ENCODE data around the gene CIDEA.
"Not testable (repeated sequence)": the region's sequence is repeated elsewhere in the genome, so short reads cannot be mapped to it uniquely, and the experiment has no call there.

CIDEA gene

GRCh38 chr18:12238826-12239225 is 15.3 kb upstream of the CIDEA start:
- no peak for DNase-seq (ENCODE audit: low read depth in 2 of 2)

- DNase-seq (ENCODE audit: low read depth in 2 of 2) = no peak
Measured at GRCh38 chr18:12239431-12239830, 14.7 kb upstream of the CIDEA start.

- DNase-seq (ENCODE audit: low read depth in 2 of 2) = no peak
Measured at GRCh38 chr18:12242658-12243260, 11.4 kb upstream of the CIDEA start.

GRCh38 chr18:12243272-12243671 is 10.9 kb upstream of the CIDEA start:
- not testable (repeated sequence) for DNase-seq (ENCODE audit: low read depth in 2 of 2)

- DNase-seq (ENCODE audit: low read depth in 2 of 2) = no peak
Measured at GRCh38 chr18:12245793-12246135, 8.4 kb upstream of the CIDEA start.

GRCh38 chr18:12246849-12247808 is 7.0 kb upstream of the CIDEA start:
- DNase-seq (ENCODE audit: low read depth in 2 of 2) = no peak

- no peak for DNase-seq (ENCODE audit: low read depth in 2 of 2)
Measured at GRCh38 chr18:12247946-12248345, 6.2 kb upstream of the CIDEA start.

- DNase-seq (ENCODE audit: low read depth in 2 of 2) = no peak
Measured at GRCh38 chr18:12248926-12249720, 5.0 kb upstream of the CIDEA start.

GRCh38 chr18:12251311-12251710 is 2.9 kb upstream of the CIDEA start:
- DNase-seq (ENCODE audit: low read depth in 2 of 2) = no peak

- no peak for DNase-seq (ENCODE audit: low read depth in 2 of 2)
Measured at GRCh38 chr18:12252061-12252460, 2.1 kb upstream of the CIDEA start.

GRCh38 chr18:12253027-12253426 is 1.1 kb upstream of the CIDEA start:
- DNase-seq (ENCODE audit: low read depth in 2 of 2) = no peak

GRCh38 chr18:12253663-12254135 is 462 bp upstream of the CIDEA start:
- no peak for DNase-seq (ENCODE audit: low read depth in 2 of 2)

- DNase-seq (ENCODE audit: low read depth in 2 of 2) = no peak
Measured at GRCh38 chr18:12254820-12255511, 805 bp downstream of the CIDEA start.

GRCh38 chr18:12255626-12256026 is 1.5 kb downstream of the CIDEA start:
- DNase-seq (ENCODE audit: low read depth in 2 of 2) = no peak

- no peak for DNase-seq (ENCODE audit: low read depth in 2 of 2)
Measured at GRCh38 chr18:12256951-12257350, 2.8 kb downstream of the CIDEA start.

- no peak for DNase-seq (ENCODE audit: low read depth in 2 of 2)
Measured at GRCh38 chr18:12257996-12258718, 4.0 kb downstream of the CIDEA start.

- no peak for DNase-seq (ENCODE audit: low read depth in 2 of 2)
Measured at GRCh38 chr18:12258719-12259705, 4.9 kb downstream of the CIDEA start.

GRCh38 chr18:12262748-12263147 is 8.6 kb downstream of the CIDEA start:
- no peak for DNase-seq (ENCODE audit: low read depth in 2 of 2)

GRCh38 chr18:12264864-12265263 is 10.7 kb downstream of the CIDEA start:
- DNase-seq (ENCODE audit: low read depth in 2 of 2) = no peak

Measured in stimulated activated CD8-positive, alpha-beta memory T cell treated with anti-CD3 and anti-CD28 coated beads, Interleukin-2, amount 100 ng/mL, for 48 hours (primary cell).